Fibroblast of lung (primary cell): ENCODE measurements around the gene TRIM8. TPM values are rescaled to one million over a fixed set of nuclear protein-coding genes. Genes with fewer than 3 reads are reported as not detected.

Experiments
- DNase-seq, 2 donors: peaks; one replicate each; pipeline versions ENCODE4 v3.0.0 to v3.0.0-alpha.2; 2010; ENCODE audit warnings: low read depth in 2 of 2
- H2AFZ ChIP-seq: 2 replicates; pipeline ENCODE4 v1.5.1; 2012; ENCODE audit warnings: low read length, control low read depth, inconsistent platforms
- H3K27ac ChIP-seq: 2 replicates; pipeline ENCODE4 v1.5.1; 2011; ENCODE audit warnings: low read length, control low read depth; ENCODE audit not compliant: insufficient read depth
- H3K27me3 ChIP-seq: 2 replicates; pipeline ENCODE4 v1.5.1; 2011; ENCODE audit warnings: mild to moderate bottlenecking, low read length; ENCODE audit not compliant: control insufficient read depth, insufficient read depth
- H3K36me3 ChIP-seq: 2 replicates; pipeline ENCODE4 v1.5.1; 2011; ENCODE audit warnings: low read length; ENCODE audit not compliant: control insufficient read depth, insufficient read depth
- H3K4me1 ChIP-seq: 2 replicates; pipeline ENCODE4 v1.5.1; 2011; ENCODE audit warnings: low read length; ENCODE audit not compliant: control insufficient read depth, insufficient read depth; ENCODE audit errors: extremely low read depth
- H3K4me2 ChIP-seq: 2 replicates; pipeline ENCODE4 v1.5.1; 2011; ENCODE audit warnings: low read length, control low read depth; ENCODE audit not compliant: insufficient read depth; ENCODE audit errors: extremely low read depth
- H3K4me3 ChIP-seq, 4 experiments: fragments of 200-600 bp in 1 of 4; sonication (generic) in 1 of 4; replicated peaks in 1 of 4; 2 replicates each; pipeline ENCODE4 v1.5.1; 2011 to 2016; ENCODE audit warnings: low read length in 4 of 4, low read depth in 3 of 4, mild to moderate bottlenecking in 3 of 4, control low read depth in 2 of 4, inconsistent platforms in 1 of 4, mixed read lengths in 1 of 4; ENCODE audit not compliant: insufficient read depth in 1 of 4; ENCODE audit errors: control extremely low read depth in 1 of 4
- H3K79me2 ChIP-seq: 2 replicates; pipeline ENCODE4 v1.5.1; 2012; ENCODE audit warnings: mild to moderate bottlenecking, low read length, inconsistent platforms; ENCODE audit not compliant: control insufficient read depth, insufficient read depth
- H3K9ac ChIP-seq: 2 replicates; pipeline ENCODE4 v1.5.1; 2011; ENCODE audit warnings: mild to moderate bottlenecking, low read length, control low read depth; ENCODE audit not compliant: insufficient read depth
- H3K9me3 ChIP-seq: 2 replicates; pipeline ENCODE4 v1.5.1; 2012; ENCODE audit warnings: low read depth, low read length; ENCODE audit not compliant: control insufficient read depth, insufficient read depth
- H4K20me1 ChIP-seq: 2 replicates; pipeline ENCODE4 v1.5.1; 2011; ENCODE audit warnings: low read length; ENCODE audit not compliant: control insufficient read depth, insufficient read depth; ENCODE audit errors: extremely low read depth
- EZH2 ChIP-seq: IDR thresholded peaks from 2 replicates; pipeline ENCODE4 v1.5.1; 2012; ENCODE audit warnings: low read length, control low read depth, mild to moderate bottlenecking; ENCODE audit errors: missing control alignments
- polyA plus RNA-seq, 2 donors: library from polyadenylated mRNA; depleted of rRNA in 1 of 2; stranded (reverse) in 1 of 2; unstranded in 1 of 2; fragments of >200 nt; gene quantifications; 2 replicates each; pipeline ENCODE4 v1.2.1, GENCODE V29; 2011 to 2012; ENCODE audit warnings: missing spikeins in 1 of 2
- total RNA-seq: library from RNA; depleted of rRNA; stranded (reverse); fragments of >200 nt; gene quantifications from 2 replicates; pipeline ENCODE4 v1.2.1, GENCODE V29; 2014
- TF ChIP-seq, protein P1 (sequence below), 2 donors: IDR thresholded peaks in 1 of 2; conservative IDR thresholded peaks in 1 of 2; 1 replicate in 1 of 2; 2 replicates in 1 of 2; pipeline ENCODE4 v1.5.1; 2011 to 2012; ENCODE audit warnings: low read length in 2 of 2, control low read depth in 1 of 2, inconsistent platforms in 1 of 2, low read depth in 1 of 2, mild to moderate bottlenecking in 1 of 2

TRIM8 gene
- total and polyA plus RNA-seq, 2 donors (not counting 1 experiment from before 2014, with no cell fraction given) = 93.2 to 143 TPM

DNA sequence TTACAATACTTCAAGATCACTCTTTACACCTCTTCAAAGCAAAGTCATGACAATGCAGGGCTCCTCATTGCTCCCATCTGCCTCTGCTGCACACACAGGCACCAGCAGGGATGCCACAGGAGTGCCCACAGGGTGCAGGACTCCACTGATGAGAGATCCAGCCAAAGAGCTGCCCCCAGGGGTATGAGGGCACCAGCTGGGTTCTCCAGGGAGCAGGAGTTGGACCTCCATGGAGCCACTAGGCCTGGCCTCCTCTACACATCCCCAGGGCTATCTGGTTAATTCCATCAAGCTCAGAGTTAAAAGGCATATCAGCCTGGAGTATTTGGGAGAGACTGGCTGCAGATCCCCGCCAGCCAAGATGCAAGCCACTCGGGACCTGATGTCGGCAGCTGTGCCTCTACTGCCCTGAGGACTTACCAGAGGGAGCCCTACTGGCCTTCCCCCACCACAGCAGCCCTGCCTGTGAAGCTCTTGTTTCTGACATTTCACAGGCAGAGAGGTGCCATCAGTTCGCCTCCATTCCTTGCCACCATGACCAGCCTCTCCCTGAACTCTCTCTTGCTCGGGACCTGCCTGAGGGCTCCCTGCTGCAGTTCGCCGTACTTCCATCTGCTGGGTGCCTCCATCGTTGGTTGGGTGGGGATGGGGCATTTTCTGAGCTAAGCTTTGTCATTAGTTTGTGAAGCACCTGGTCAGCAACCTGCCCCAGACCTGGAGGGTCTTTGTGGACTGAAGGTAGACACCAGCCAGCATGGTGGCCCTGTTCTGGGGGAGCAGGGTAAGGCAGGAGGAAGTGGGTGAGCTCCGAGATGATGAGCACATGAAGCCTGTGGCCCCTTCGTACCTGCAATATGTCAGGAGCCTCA is 12.5 kb upstream of the TRIM8 start:
- DNase-seq = no peak
- no peaks in the 10 kb centered on the region for H3K9me3 ChIP-seq
- peak overlapping the region; percentile 73 for H3K27ac ChIP-seq
- H3K9ac ChIP-seq = no peak overlapping the region
- H3K4me3 ChIP-seq = no peak overlapping the region
- peak overlapping the region; percentile 61 for H3K4me2 ChIP-seq
- H3K79me2 ChIP-seq = no peaks in the 10 kb centered on the region
- no peaks in the 10 kb centered on the region for H3K27me3 ChIP-seq
- no peak for TF ChIP-seq EZH2
- TF ChIP-seq, protein P1, sequence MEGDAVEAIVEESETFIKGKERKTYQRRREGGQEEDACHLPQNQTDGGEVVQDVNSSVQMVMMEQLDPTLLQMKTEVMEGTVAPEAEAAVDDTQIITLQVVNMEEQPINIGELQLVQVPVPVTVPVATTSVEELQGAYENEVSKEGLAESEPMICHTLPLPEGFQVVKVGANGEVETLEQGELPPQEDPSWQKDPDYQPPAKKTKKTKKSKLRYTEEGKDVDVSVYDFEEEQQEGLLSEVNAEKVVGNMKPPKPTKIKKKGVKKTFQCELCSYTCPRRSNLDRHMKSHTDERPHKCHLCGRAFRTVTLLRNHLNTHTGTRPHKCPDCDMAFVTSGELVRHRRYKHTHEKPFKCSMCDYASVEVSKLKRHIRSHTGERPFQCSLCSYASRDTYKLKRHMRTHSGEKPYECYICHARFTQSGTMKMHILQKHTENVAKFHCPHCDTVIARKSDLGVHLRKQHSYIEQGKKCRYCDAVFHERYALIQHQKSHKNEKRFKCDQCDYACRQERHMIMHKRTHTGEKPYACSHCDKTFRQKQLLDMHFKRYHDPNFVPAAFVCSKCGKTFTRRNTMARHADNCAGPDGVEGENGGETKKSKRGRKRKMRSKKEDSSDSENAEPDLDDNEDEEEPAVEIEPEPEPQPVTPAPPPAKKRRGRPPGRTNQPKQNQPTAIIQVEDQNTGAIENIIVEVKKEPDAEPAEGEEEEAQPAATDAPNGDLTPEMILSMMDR (conservative IDR thresholded peaks at IDR 0.05 in 1 of 2, IDR thresholded peaks at IDR 0.05 in 1 of 2; ENCODE audit: low read depth in 1 of 2, low read length in 2 of 2) = no peak
- H3K4me1 ChIP-seq = peaks cover 68% of the 10 kb centered on the region
- H3K36me3 ChIP-seq = peaks cover 2% of the 10 kb centered on the region
- H4K20me1 ChIP-seq = no peaks in the 10 kb centered on the region
- no peak overlapping the region for H2AFZ ChIP-seq

DNA sequence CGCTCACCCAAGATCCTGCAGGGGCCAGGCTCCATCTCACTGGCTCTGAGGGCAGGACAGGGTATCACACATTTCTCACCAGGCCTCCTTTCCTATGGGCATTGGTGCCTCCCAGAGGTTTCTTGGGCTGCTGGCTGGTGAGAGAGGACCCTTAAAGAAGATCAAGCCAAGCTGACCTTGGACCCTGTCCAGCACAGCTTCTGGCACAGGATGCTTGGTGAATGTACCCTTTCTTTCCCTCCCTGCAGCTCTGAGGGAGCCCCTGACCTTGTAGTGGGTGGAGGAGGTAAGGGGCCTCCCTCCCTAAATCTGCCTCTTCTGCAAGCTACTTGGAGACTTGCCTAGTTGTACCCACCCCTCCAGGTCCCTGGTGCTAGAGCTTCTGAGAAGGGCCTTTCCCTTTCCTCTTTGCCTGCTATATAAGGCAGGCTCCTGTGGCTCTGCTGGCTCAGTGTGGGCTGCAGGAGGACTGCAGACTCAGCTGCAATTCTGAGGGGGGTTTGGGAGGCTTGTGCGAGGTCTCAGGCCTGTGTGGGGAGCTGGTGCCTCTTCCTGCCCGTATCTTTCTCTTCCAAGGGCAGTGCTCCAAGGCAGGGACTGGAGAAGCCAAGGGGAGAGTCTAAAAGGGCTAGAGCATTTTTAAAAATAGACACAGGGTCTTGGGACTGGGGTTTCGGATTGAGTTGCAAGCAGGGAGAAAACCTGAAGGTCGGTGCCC is 11.7 kb upstream of the TRIM8 start:
- Histone ChIP-seq H2AFZ (no peak overlapping the region), H3K4me3 (peak overlapping the region in 1 of 4 experiments; percentile 20), H3K9me3 (no peaks in the 10 kb centered on the region), H3K9ac (no peak overlapping the region), H3K36me3 (peaks cover 2% of the 10 kb centered on the region), H3K4me2 (peak overlapping the region; percentile 66), H3K27me3 (no peaks in the 10 kb centered on the region), H3K79me2 (no peaks in the 10 kb centered on the region), H3K4me1 (peaks cover 62% of the 10 kb centered on the region), H4K20me1 (no peaks in the 10 kb centered on the region), H3K27ac (peak overlapping the region; percentile 66)
- peak; percentile 54 to 66 for DNase-seq
- no peak for TF ChIP-seq EZH2
- TF ChIP-seq, protein P1 (conservative IDR thresholded peaks at IDR 0.05 in 1 of 2, IDR thresholded peaks at IDR 0.05 in 1 of 2; ENCODE audit: low read depth in 1 of 2, low read length in 2 of 2) = no peak

DNA sequence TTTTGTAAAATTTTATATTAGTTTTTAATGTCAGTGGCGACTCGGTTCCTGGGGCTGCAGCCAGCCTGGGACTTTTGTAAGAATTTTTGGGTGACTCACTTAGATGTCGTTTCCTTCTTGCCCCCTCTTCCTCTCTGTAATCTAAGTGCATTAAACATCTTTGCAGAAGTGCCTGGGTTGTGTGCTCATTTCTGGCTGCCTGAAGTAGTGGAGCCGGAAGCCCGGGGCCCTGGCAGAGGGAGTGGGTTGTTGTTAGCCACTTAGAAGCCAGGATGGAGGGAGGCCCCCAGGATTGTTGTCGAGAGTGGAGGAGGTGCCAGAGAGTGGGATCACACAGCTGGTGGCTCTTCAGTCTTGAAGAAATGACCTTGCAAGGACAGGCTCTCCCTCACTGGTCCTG is 11.0 kb upstream of the TRIM8 start:
- Histone ChIP-seq H3K27me3 (no peaks in the 10 kb centered on the region), H3K36me3 (peaks cover 2% of the 10 kb centered on the region), H3K79me2 (no peaks in the 10 kb centered on the region), H3K4me1 (peaks cover 55% of the 10 kb centered on the region), H3K9me3 (no peaks in the 10 kb centered on the region), H3K4me2 (peak overlapping the region; percentile 63), H3K9ac (no peak overlapping the region), H2AFZ (no peak overlapping the region), H3K4me3 (no peak overlapping the region), H3K27ac (peak overlapping the region; percentile 66), H4K20me1 (no peaks in the 10 kb centered on the region)
- peak; percentile 57 to 77 for DNase-seq
- TF ChIP-seq, protein P1 (conservative IDR thresholded peaks at IDR 0.05 in 1 of 2, IDR thresholded peaks at IDR 0.05 in 1 of 2; ENCODE audit: low read depth in 1 of 2, low read length in 2 of 2) = no peak
- no peak for TF ChIP-seq EZH2
